OCI-LY3 (cell line): ENCODE data around the gene NPAP1.

Experiments
- EZH2phosphoT487 ChIP-seq: fragments of 200-600 bp; shearing (Covaris generic); IDR thresholded peaks from 2 replicates; pipeline ENCODE4 v1.6.1; 2018; ENCODE audit warnings: antibody characterized with exemption, mixed run types, low read depth
- TF ChIP-seq, protein P1 (sequence below): fragments of 200-600, 300-600 bp; sonication (generic); IDR thresholded peaks from 2 replicates; pipeline ENCODE4 v1.5.1; 2014; ENCODE audit warnings: antibody characterized with exemption, low read length, low read depth

DNA sequence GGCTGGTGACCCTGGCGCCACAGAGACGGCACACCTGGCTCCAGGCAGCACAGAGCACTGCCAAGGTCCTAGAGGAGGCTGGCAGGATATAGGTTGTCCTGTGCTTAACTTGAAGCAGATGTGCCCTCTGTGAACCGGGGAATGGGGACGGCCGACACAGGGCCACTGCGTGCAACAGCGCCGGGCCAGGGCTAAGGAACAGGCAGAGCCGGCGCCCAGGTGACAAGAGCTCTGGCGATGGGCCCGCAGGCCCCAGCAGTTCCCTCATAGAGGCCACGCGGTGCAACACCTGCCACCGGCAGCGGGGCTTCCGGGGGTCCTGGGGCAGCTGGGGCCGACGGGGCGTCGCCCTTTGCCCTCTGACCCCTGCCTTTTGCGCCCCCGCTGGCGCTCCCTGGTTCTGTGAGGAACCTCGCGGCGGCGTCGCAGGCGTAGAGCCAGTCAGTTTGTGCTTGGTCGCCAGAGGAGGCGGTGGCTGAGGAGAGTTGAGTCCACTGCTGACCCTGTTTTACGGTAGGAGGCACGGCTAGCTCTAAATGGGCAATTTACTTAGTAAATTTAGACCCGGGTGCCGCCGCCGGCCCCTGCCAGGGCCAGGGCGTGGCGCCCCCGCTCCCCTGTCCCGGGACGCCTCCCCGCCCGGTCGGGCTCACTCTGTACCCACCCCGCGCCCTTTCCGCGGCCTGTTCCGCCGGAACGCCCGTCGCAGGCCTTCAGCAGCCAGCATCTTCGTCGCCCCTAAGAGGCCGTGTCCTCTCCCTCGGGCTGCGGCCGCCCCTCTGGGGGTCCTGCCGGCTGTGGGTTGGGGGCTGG is at the start of gene NPAP1:
- TF ChIP-seq, protein P1, sequence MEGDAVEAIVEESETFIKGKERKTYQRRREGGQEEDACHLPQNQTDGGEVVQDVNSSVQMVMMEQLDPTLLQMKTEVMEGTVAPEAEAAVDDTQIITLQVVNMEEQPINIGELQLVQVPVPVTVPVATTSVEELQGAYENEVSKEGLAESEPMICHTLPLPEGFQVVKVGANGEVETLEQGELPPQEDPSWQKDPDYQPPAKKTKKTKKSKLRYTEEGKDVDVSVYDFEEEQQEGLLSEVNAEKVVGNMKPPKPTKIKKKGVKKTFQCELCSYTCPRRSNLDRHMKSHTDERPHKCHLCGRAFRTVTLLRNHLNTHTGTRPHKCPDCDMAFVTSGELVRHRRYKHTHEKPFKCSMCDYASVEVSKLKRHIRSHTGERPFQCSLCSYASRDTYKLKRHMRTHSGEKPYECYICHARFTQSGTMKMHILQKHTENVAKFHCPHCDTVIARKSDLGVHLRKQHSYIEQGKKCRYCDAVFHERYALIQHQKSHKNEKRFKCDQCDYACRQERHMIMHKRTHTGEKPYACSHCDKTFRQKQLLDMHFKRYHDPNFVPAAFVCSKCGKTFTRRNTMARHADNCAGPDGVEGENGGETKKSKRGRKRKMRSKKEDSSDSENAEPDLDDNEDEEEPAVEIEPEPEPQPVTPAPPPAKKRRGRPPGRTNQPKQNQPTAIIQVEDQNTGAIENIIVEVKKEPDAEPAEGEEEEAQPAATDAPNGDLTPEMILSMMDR: no peak
- TF ChIP-seq EZH2phosphoT487: no peak
